A673 (cell line): ENCODE data around the gene PAPPA. TPM values are rescaled to one million over a fixed set of nuclear protein-coding genes. Genes with fewer than 3 reads are reported as not detected.

Source experiments
- BruUV-seq: library from RNA; stranded (reverse); fragments of 400-500 nt; replicated peaks from 2 replicates; lab custom pipeline; 2021; lab: Mats Ljungman, UMichigan
- CTCF ChIA-PET: fragments of 300-600 bp; sonication (Branson Sonifier 250); formaldehyde crosslinking; loops from one replicate; lab custom pipeline; 2022; ENCODE audit warnings: antibody characterized with exemption; lab: Charles Lee
- POLR2A ChIA-PET: fragments of 300-600 bp; sonication (Branson Sonifier 250); formaldehyde crosslinking; loops from one replicate; lab custom pipeline; 2022; ENCODE audit warnings: antibody characterized with exemption; ENCODE audit not compliant: low non-redundant PET; lab: Charles Lee
- DNase-seq: peaks from one replicate; pipeline ENCODE4 v3.0.0-alpha.2; 2015; ENCODE audit warnings: low spot score
- H3K27ac ChIP-seq: fragments of 200-600 bp; sonication (generic); 2 replicates; pipeline ENCODE4 v1.5.1; 2016; ENCODE audit warnings: mixed run types, low read depth, mild to moderate bottlenecking, mixed read lengths, antibody characterized with exemption, low read length; ENCODE audit not compliant: poor library complexity, severe bottlenecking
- H3K27me3 ChIP-seq: fragments of 200-600 bp; sonication (generic); replicated peaks from 2 replicates; pipeline ENCODE4 v1.6.1; 2017; ENCODE audit warnings: mixed run types, low read depth, mild to moderate bottlenecking, mixed read lengths, antibody characterized with exemption, low read length; ENCODE audit not compliant: insufficient read depth, poor library complexity
- H3K36me3 ChIP-seq: fragments of 200-600 bp; sonication (generic); 2 replicates; pipeline ENCODE4 v1.6.1; 2016; ENCODE audit warnings: mixed run types, mild to moderate bottlenecking, mixed read lengths, antibody characterized with exemption, low read length; ENCODE audit not compliant: insufficient read depth, poor library complexity, severe bottlenecking
- H3K4me1 ChIP-seq: fragments of 200-600 bp; sonication (generic); 2 replicates; pipeline ENCODE4 v1.6.1; 2017; ENCODE audit warnings: mixed run types, mild to moderate bottlenecking, mixed read lengths, antibody characterized with exemption, low read length; ENCODE audit not compliant: insufficient read depth, poor library complexity, severe bottlenecking
- H3K4me3 ChIP-seq: fragments of 200-600 bp; sonication (generic); 2 replicates; pipeline ENCODE4 v1.5.1; 2016; ENCODE audit warnings: low read depth, mixed run types, mild to moderate bottlenecking, mixed read lengths, low read length; ENCODE audit not compliant: poor library complexity, severe bottlenecking
- H3K9me3 ChIP-seq: fragments of 200-600 bp; sonication (generic); 2 replicates; pipeline ENCODE4 v1.6.1; 2016; ENCODE audit warnings: mixed run types, low read depth, mild to moderate bottlenecking, mixed read lengths, antibody characterized with exemption, low read length; ENCODE audit not compliant: poor library complexity, severe bottlenecking
- CTCF ChIP-seq: fragments of 300-800, 200-600 bp; sonication (generic); conservative IDR thresholded peaks from 2 replicates; pipeline ENCODE4 v1.5.1; 2017; ENCODE audit warnings: low read depth, mild to moderate bottlenecking, antibody characterized with exemption, low read length, moderate library complexity, mixed read lengths
- EZH2 ChIP-seq: fragments of 200-600 bp; sonication (generic); IDR thresholded peaks from 2 replicates; pipeline ENCODE4 v1.6.1; 2017; ENCODE audit warnings: borderline replicate concordance, low read depth, mild to moderate bottlenecking, mixed read lengths, antibody characterized with exemption, low read length; ENCODE audit not compliant: poor library complexity, severe bottlenecking
- intact Hi-C: fragments of 100-400 bp; cut with micrococcal nuclease; formaldehyde crosslinking; loops from one replicate; pipeline ENCODE4 v1.10.0; 2022; ENCODE audit not compliant: unreplicated experiment
- total RNA-seq: library from RNA; stranded (reverse); gene quantifications from 2 replicates; pipeline ENCODE4 v1.2.3, GENCODE V29; 2021

Gene PAPPA
- total RNA-seq, 1 experiment from 2014 or later = 47.4 TPM

DNA sequence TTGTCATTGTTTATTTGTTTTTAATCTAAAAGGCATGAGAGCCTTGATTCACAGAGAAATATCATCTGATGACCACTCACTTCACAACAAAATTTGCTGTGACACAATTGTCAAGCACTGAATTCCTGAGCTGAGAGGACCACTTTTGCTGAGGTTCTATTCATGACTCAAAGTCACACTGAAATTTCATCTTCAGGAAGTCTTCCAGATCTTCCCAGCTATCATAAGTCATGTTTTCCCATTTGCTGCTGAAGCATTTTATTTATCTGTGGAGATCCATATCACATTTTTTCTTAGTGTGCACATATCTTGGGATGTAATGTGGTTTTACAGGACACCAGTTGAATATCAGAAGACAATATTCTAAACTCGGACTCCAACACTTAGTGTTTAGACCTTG, 278.5 kb downstream of the PAPPA start:
- Histone ChIP-seq H3K36me3 (no peaks in the 10 kb centered on the region), H3K4me3 (no peak overlapping the region), H3K4me1 (no peaks in the 10 kb centered on the region), H3K27me3 (no peaks in the 10 kb centered on the region), H3K9me3 (no peaks in the 10 kb centered on the region), H3K27ac (no peak overlapping the region)
- ChIA-PET POLR2A (no interaction called here), CTCF (no interaction called here)
- intact Hi-C loops = no loop called here
- no peak for TF ChIP-seq EZH2
- no peak for TF ChIP-seq CTCF
- no peak for DNase-seq
- BruUV-seq = no TSS peak

- ChIA-PET CTCF (no interaction called here), POLR2A (no interaction called here)
- no peaks in the 10 kb centered on the region for H3K9me3 ChIP-seq
- no peak overlapping the region for H3K4me3 ChIP-seq
- no peak for DNase-seq
- TF ChIP-seq CTCF = no peak
- TF ChIP-seq EZH2 = no peak
- BruUV-seq = no TSS peak
- no peak overlapping the region for H3K27ac ChIP-seq
- intact Hi-C loops = no loop called here
- no peaks in the 10 kb centered on the region for H3K27me3 ChIP-seq
- no peaks in the 10 kb centered on the region for H3K4me1 ChIP-seq
- no peaks in the 10 kb centered on the region for H3K36me3 ChIP-seq
Measured at GRCh38 chr9:116434314-116434713, 280.7 kb downstream of the PAPPA start.

- DNase-seq = no peak
- ChIA-PET POLR2A (no interaction called here), CTCF (no interaction called here)
- TF ChIP-seq EZH2 (no peak), CTCF (no peak)
- Histone ChIP-seq H3K36me3 (no peaks in the 10 kb centered on the region), H3K27me3 (no peaks in the 10 kb centered on the region), H3K9me3 (no peaks in the 10 kb centered on the region), H3K4me1 (no peaks in the 10 kb centered on the region), H3K27ac (no peak overlapping the region), H3K4me3 (no peak overlapping the region)
- no TSS peak for BruUV-seq
- intact Hi-C loops = no loop called here
Measured at GRCh38 chr9:116435706-116436105, 282.1 kb downstream of the PAPPA start.
